GM19438 (cell line): ENCODE results near the gene NOD2.

Experiments used
- ATAC-seq: cut with Tn5 transposase; IDR thresholded peaks from one replicate; pipeline ENCODE4 v1.9.1; 2021; ENCODE audit warnings: low read depth; ENCODE audit not compliant: unreplicated experiment

Gene NOD2

DNA sequence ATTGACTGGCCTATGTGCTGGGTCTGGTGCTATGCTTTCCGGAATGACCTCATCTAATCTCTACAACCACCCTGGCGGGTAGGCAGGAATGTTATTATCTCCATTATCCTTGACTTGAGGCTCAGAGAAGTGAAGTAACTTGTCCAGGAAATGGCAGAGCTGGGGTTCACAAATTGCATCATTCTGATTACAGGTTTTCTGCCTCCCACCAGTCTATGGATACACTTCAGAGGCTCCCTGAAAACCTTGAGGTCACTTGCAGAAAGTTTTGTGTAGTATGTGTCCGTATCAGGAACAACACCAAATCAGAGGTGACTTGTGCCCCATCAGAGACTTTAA, 19.1 kb downstream of the NOD2 start:
- ATAC-seq, result no peak

DNA sequence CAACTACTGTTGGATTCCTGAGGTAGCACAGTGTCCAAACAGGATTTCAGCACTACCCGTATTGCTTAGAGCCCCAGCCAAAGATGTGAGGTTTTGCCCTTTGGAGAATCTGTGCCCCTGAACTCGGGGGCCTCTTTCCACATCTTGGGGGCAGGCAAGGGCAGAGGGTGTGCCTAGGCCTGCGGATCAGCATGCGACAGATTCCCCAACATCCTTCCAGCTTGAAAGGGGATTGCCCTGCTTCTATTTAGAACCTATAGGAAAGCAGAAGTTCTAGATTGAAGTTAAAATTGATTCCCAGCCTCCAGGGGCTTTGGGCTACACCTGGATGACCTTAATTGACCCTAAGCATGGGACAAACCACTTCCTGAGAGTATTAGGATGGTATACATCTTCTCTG, 19.6 kb downstream of the NOD2 start:
- no peak for ATAC-seq

DNA sequence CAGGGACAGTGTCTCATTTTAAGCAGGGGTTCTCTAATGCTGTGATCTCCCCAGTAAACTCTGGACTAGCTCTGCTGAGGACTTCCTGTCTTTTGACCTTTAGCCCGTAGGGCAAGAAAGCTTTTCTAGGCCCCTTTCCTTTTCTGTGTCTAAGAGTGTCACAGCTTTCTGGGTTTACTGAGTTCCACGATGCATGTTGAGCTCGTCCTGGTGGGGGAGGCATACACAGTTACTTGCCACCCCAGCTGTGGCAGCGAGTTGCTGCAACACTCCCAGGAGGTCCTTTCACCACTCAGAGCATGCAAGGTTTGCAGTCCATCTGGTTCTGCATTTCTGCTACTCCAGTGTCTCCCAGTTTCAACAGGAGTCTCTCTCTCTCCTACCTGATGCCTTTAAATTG, 23.7 kb downstream of the NOD2 start:
- ATAC-seq, result no peak

DNA sequence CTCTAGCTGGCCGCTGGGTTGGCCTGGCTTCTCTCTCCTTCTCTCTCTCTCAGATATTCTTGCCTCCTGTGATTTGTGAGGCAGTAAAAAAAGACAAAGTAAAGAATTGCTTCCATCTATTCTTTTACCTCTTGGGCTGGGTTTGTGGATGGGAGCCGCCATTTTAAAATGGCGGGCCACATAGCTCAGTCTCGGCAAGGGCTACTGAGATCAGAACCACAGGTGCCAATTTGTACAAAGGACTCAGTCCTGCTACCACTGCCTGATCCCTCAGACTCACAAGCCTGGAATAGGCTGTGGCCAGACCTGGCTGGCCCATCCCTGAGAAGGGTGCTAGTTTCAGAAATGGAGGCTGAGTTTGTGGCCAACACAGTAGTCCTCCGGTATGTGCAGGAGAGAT, 24.1 kb downstream of the NOD2 start:
- ATAC-seq, result no peak

DNA sequence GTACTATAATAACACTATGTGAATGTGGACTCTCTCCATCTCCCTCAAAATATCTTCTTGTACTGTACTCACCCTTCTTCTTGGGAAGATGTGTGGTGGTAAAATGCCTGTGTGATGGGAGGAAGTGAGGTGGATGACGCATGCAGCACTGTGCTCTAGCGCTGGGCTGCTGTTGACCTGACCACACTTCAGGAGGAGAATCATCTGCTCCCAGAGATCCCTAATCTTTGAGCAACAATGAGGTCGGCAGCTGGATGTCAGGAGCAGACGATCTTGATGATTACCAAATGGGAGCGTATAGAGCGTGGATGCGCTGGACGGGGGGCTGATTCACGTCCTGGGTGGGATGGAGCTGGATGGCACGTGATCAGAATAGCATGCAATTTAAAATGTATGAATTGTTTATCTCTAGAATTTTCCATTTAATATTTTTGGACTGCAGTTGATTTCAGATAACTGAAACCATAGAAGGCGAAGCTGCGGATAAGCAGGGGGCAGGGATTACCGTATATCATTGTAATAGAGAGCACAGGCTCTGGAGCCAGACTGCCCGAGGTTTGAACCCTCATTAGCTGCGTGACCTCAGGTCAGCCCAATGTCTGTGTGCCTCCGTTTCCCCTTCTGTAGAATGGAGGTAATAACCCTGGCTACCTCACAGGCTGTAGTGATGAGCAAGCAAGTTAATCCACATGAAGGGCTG, 24.8 kb downstream of the NOD2 start:
- no peak for ATAC-seq

DNA sequence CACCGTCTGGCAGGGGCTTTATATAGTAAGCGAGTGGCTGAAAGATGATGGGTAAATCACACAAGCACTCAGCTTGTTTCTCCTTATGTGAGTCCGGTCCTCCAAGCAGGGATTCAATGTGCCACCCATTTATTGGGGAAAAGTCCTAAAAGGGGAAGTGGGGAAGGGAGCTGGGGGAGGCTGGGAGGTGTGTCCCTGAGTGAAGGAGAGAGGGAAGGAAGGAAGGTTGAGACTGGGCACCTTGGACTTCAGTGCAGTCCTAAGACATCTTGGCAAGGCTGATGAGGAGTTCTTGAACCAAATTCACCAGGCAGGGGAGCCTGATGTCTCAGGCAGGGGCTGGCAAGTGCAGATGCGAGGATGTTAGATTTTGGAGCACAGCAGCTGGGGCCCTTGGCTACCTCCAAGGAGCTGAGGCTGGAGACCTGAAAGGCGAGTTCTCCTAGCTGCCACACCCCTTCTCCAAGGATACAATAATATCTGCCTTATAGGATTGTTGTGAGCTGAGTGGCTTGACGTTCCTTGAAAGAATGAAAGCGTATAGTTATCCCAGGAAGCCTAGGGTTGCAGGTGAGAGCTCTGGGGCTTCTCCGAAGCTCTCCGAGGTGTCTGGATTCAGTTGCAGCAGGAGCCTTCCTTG, 25.5 kb downstream of the NOD2 start:
- no peak for ATAC-seq

DNA sequence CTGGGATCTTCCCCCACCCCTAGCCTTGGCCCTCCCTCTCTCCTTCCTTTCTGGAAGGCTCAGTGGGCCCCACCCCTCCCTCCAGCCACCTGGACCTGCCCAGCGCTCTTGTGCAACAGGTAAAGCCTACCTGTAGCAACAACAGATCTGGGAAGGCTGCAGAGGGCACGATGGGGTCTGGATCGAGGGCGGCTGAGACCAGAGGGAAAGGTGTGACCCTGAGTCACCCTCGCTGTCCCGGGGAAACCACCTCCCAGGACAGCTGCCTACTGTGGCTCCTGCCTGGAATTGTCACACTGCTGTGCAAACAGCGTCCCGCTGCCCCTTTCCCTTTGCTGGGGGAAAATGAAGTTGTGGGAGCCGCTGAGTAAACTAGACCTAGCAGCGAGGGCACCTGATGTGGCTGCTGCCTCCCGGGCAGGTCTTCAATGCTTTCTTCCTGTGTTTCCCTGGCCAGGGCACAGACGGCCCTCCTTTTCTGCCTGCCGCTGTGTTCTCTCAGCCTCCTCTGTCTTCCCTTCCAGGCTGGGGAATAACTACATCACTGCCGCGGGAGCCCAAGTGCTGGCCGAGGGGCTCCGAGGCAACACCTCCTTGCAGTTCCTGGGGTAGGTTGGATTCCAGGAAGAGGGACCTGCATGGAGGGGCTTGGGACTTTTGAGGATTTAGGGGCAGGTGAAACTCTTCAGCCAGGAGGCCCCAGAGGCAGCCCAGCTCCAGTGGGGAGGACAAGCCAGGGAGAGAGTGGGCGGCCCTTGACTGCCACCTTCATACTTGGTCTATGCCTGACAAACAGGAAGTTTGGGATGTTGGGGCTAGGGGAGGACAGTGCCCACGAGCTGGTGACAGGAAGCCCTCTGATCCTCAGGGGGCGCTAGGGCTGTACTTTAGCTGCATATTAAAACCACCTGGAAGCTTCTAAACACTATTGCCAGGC, 26.3 kb downstream of the NOD2 start:
- ATAC-seq, result no peak

DNA sequence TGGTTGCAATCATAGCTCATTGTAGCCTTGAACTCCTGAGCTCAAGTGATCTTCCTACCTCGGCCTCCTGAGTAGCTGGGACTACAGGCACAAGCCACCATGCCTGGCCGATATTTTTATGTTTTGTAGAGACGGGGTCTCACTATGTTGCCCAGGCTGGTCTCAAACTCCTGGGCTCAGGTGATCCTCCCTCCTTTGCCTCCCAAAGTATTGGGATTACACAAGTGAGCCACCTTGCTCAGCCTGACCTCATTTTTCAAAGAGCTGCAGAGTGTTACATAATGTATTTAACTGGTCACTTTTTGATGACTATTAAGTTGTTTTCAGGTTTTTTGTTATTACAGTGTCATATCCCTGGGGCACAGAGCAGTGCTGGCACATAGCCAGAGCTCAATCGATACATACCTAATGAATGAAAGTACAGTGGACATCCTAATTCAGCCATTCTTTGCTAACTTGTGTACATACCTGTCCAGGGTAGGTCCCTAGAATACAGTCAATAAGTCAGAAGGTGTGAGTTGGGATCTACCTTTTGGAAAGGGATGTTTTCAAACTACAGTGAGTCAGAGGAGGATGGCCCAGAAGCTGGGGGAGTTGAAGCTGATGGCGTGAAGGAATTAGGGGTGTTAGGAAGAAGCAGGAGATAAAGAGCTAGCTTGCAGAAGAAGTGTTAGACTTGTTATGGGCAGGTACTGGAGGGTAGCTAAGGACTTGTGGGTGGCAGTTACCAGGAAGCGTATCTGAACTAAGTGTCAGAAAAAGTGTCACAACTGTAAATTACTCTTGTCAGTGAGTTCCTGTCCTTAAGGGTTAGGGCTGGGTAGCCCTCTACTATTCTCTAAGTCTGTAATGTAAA, 28.4 kb downstream of the NOD2 start:
- ATAC-seq, result no peak

DNA sequence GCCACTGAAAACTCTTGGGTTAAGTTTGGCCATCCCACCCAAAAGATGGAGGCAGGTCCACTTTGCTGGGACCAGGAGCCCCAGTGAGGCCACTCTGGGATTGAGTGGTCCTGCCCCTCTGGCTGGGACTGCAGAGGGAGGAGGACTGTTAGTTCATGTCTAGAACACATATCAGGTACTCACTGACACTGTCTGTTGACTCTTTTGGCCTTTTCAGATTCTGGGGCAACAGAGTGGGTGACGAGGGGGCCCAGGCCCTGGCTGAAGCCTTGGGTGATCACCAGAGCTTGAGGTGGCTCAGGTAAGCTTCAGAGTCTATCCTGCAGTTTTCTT, 29.0 kb downstream of the NOD2 start:
- ATAC-seq, result no peak

DNA sequence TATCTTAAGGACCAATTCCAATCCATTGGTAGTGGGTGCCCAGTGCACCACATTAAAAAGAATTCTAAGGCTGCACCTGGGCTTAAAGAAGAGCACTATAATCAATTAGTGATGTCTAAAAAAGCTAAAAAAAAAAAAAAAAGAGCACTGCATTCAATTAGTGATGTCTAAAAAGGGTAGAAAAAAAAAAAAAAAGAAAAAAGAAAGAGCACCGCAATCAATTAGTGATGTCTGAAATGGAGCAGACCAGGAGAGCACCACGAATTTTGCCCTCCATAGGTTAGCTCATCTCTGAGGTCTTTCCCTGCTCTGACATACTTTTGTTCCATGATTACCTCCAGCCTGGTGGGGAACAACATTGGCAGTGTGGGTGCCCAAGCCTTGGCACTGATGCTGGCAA, 29.6 kb downstream of the NOD2 start:
- ATAC-seq, result no peak

DNA sequence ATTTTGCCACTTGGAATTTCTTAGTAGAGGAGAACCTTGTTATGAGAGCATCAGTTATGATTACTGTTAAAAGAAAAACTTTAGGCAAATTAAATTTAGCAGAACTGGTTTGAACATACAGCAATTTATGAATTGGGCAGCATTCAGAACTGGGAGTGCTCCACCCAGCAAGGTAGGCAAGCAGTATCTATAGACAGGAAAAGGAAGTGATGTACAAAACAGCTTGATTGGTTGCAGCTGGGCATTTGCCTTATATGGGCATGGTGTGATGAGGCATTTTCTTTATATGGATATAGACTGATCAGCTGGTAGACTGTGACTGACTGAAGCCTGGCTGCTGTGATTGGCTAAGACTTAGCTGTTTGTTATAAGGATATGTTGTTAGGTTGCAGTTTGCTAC, 30.9 kb downstream of the NOD2 start:
- no peak for ATAC-seq

DNA sequence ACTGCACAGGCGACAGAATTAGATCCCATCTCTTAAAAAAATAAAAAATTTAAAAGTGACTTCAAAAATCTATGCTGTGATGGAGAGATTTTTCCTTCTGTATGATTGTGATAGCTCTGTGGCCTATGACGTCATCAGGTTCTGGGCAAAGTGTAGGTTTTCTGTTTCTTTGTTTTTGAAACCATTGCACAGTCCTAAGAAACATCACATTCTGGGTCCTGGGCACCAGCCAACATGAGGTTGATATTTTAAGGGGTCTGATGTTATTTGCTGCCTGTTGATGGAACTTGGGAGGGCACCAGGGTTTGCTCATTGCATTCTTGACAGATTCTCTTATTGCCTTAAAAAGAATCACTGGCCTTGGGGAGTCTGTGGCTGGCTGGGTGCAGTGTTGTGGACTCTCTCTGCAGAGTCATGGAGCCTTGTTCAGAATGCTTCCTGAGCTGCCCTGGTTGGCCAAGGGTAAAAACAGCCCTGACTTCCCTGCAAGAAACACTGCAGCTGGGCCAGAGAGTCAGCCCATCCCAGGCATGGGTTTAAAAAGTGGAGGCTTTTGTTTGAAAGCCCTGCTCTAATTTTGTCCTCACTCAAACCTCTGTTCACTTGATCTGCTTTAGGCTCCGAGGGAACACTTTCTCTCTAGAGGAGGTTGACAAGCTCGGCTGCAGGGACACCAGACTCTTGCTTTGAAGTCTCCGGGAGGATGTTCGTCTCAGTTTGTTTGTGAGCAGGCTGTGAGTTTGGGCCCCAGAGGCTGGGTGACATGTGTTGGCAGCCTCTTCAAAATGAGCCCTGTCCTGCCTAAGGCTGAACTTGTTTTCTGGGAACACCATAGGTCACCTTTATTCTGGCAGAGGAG, 38.0 kb downstream of the NOD2 start:
- no peak for ATAC-seq

DNA sequence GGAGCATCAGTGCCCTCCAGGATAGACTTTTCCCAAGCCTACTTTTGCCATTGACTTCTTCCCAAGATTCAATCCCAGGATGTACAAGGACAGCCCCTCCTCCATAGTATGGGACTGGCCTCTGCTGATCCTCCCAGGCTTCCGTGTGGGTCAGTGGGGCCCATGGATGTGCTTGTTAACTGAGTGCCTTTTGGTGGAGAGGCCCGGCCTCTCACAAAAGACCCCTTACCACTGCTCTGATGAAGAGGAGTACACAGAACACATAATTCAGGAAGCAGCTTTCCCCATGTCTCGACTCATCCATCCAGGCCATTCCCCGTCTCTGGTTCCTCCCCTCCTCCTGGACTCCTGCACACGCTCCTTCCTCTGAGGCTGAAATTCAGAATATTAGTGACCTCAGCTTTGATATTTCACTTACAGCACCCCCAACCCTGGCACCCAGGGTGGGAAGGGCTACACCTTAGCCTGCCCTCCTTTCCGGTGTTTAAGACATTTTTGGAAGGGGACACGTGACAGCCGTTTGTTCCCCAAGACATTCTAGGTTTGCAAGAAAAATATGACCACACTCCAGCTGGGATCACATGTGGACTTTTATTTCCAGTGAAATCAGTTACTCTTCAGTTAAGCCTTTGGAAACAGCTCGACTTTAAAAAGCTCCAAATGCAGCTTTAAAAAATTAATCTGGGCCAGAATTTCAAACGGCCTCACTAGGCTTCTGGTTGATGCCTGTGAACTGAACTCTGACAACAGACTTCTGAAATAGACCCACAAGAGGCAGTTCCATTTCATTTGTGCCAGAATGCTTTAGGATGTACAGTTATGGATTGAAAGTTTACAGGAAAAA, 38.8 kb downstream of the NOD2 start:
- no peak for ATAC-seq

DNA sequence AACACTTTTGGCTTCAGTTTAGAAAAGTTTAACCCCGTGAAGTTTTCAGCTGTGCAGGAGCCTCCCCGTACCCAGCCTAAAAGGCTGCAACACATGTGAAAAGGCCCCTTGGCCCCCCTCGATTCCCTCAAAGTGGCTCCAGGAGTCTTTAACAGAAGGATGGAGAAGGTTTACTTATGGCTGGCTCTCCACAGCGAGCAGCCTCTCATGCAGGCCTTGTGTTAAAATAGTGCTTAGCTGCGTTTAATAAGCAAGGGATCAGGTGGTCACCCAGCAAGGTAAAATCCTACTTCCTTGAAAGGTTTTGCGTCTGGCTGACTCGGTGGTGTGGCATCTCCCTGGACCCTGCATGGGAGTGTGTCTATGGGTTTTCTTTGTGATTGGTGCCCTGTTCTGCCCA, 40.1 kb downstream of the NOD2 start:
- ATAC-seq, result no peak

DNA sequence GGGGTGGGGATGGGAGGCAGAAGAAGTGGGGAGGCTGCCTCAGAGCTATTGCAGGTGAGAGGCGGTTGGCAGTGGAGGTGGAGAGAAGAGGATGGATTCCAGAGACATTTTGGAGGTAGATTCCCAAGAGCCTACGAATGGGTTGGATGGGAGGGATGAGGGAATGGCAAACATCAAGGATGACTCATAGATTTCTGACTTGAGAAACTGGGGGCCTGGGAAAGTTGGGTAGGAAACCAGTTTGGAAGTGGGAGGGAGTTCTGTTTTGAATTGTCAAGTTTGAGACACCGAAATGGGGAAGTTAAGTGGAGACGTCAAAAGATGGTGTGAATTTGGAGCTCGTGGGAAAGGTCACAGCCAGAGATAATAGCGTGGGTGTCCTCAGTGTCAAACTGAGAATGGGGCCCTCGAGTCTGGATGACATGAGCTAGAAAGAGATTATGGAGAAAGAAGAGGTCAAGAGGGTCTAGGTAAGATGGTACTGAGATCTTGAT, 42.3 kb downstream of the NOD2 start:
- no peak for ATAC-seq

DNA sequence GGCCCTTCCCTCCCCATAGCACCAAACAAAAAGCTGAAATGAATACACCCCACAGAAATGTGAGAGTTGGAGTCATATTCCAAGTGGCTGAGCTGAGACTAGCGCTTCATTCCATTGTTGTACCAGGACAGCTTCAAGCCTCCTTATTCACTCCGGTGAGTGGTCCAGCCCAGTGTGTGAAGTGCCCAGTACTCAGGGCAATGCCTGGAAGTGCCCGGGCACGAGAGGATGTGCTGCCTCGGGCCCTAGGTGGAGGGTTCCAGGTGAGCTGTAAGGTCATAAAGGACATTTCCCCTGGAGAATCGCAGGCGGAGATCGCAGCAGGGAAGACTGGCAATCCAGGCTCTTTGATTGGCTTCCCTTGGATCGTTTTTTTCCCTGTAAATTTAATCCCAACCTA, 43.0 kb downstream of the NOD2 start:
- ATAC-seq, result no peak

DNA sequence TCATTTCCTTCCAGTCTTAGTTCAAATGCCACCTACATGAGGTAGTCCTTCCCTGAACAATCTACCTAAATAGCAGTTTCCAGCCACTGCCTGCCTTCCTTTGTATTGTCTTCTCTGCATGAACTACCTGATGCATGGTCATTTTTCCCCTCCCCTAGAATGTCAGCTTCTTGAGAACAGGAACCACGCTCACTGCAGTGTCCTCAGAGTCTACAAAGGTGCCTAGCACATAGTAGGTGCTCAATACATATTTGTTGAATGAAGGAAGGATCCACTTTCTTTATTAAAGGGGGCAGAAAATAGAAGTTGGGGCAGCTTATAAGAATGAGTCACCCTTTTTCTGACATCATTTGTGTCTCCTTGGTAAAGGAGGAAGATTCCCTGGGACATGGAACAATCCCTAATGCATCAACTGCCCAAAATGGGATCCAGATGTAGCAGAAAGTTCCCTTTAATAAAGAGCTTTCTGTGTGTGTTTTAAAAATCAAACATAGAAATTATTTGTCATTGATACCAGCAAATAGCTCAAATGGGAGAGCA, 44.1 kb downstream of the NOD2 start:
- ATAC-seq, result no peak

DNA sequence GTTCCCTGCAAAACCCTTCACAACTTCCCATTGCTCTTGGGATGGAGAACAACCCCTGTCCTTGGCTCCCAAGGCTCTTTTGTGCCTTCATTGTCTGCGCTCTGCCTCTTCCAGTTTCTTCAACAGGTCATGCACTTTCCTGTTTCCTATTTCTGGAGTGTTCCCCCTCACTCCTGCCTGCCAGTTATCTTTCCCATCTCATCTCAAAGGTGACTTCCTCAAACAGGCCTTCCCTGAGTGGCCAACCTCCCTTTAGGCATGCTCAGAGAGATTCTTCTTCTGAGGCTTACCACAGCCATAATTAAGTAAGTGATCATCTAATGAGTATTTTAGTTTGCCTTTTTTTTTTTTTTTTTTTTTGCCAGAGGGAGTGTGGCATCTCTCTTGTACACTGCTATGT, 45.6 kb downstream of the NOD2 start:
- ATAC-seq, result no peak

DNA sequence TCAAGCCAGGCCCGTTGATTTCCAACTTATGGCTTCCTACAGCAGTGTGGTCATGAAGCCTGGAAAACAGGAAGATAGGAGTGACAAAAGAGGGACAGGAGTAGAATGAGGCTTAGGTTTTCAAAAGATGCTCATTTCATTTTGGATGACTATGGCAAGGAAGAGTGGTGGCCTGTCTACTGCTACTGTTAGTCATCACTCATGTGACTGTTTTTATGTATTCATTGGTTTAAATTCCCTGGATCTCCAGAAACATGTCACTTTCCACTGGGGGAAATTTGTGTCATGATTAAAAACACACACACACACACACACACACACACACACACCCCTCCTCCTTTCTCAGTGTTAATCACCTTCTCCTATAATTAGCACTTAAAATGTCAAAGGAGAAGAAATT, 47.3 kb downstream of the NOD2 start:
- no peak for ATAC-seq
